ENCODE measurements around the gene NOX5.

- TF ChIP-seq CTCF (conservative IDR thresholded peaks at IDR 0.05; ENCODE audit: low read depth, low read length) (no peak), POLR2A (IDR thresholded peaks at IDR 0.05; ENCODE audit: low read depth, low read length) (no peak), ELK1 (IDR thresholded peaks at IDR 0.05; ENCODE audit: borderline replicate concordance, low read depth, low read length) (no peak), RAD21 (IDR thresholded peaks at IDR 0.05; ENCODE audit: low read length) (no peak), RFX5 (IDR thresholded peaks at IDR 0.05; ENCODE audit: low read depth, low read length) (no peak), CEBPB (IDR thresholded peaks at IDR 0.05; ENCODE audit: low read depth, low read length) (no peak), MXI1 (IDR thresholded peaks at IDR 0.05; ENCODE audit: borderline replicate concordance, low read depth, low read length) (no peak), MAZ (IDR thresholded peaks at IDR 0.05; ENCODE audit: borderline replicate concordance, low read depth, low read length) (no peak), BHLHE40 (IDR thresholded peaks at IDR 0.05; ENCODE audit: low read depth, low read length) (no peak), SMC3 (IDR thresholded peaks at IDR 0.05; ENCODE audit: low read depth, low read length) (no peak), RCOR1 (IDR thresholded peaks at IDR 0.05; ENCODE audit: insufficient replicate concordance, low read length) (no peak), USF2 (IDR thresholded peaks at IDR 0.05; ENCODE audit: low read depth, low read length) (no peak)
Measured at GRCh38 chr15:68969298-68969697, 45.2 kb upstream of the NOX5 start.
